HTR-8/SVneo (cell line): ENCODE data around the gene TDRD5.
"Not testable (repeated sequence)": the region's sequence is repeated elsewhere in the genome, so short reads cannot be mapped to it uniquely, and the experiment has no call there.

ENCODE experiments used
- DNase-seq: peaks from one replicate; pipeline ENCODE4 v3.0.0; 2011; ENCODE audit warnings: low spot score, mixed read lengths; ENCODE audit not compliant: insufficient read length
- FAIRE-seq: peaks from 2 replicates; lab custom pipeline; 2011; peaks lifted over from hg19 to GRCh38; lab: Jason Lieb, UNC

The TDRD5 gene

GRCh38 chr1:179599623-179600249 is 8.1 kb downstream of the TDRD5 start:
- DNase-seq (no peak), FAIRE-seq (peak; percentile 77)

- DNase-seq = no peak
- FAIRE-seq = no peak
These were observed 9.5 kb downstream of the TDRD5 start for GRCh38 chr1:179601093-179601492.

- DNase-seq = no peak
- no peak for FAIRE-seq
These were observed 20.7 kb downstream of the TDRD5 start for GRCh38 chr1:179612361-179612760.

- FAIRE-seq = no peak
- no peak for DNase-seq
These were observed 39.1 kb downstream of the TDRD5 start for GRCh38 chr1:179630719-179631118.

GRCh38 chr1:179632868-179633267 is 41.2 kb downstream of the TDRD5 start:
- FAIRE-seq (no peak), DNase-seq (no peak)

GRCh38 chr1:179637211-179637860 is 45.7 kb downstream of the TDRD5 start:
- FAIRE-seq (no peak), DNase-seq (no peak)

- DNase-seq = no peak
- no peak for FAIRE-seq
These were observed 69.4 kb downstream of the TDRD5 start for GRCh38 chr1:179661018-179661417.

GRCh38 chr1:179663810-179664209 is 72.2 kb downstream of the TDRD5 start:
- no peak for DNase-seq
- FAIRE-seq = no peak

- DNase-seq = no peak
- no peak for FAIRE-seq
These were observed 86.2 kb downstream of the TDRD5 start for GRCh38 chr1:179677882-179678281.

GRCh38 chr1:179694530-179694929 is 102.9 kb downstream of the TDRD5 start:
- DNase-seq, FAIRE-seq: not testable (repeated sequence)

- DNase-seq = no peak
- FAIRE-seq = no peak
These were observed 111.4 kb downstream of the TDRD5 start for GRCh38 chr1:179702946-179703539.

GRCh38 chr1:179706339-179706941 is 114.8 kb downstream of the TDRD5 start:
- DNase-seq (peak; percentile 63), FAIRE-seq (no peak)

- FAIRE-seq (no peak), DNase-seq (no peak)
These were observed 115.8 kb downstream of the TDRD5 start for GRCh38 chr1:179707406-179707805.

- FAIRE-seq (no peak), DNase-seq (no peak)
These were observed 117.0 kb downstream of the TDRD5 start for GRCh38 chr1:179708434-179709195.

- DNase-seq (no peak), FAIRE-seq (no peak)
These were observed 118.3 kb downstream of the TDRD5 start for GRCh38 chr1:179709841-179710329.

GRCh38 chr1:179714159-179714558 is 122.5 kb downstream of the TDRD5 start:
- FAIRE-seq = no peak
- no peak for DNase-seq

- no peak for FAIRE-seq
These were observed 123.0 kb downstream of the TDRD5 start for GRCh38 chr1:179714623-179715022.

GRCh38 chr1:179719272-179719671 is 127.6 kb downstream of the TDRD5 start:
- FAIRE-seq = no peak
- DNase-seq = no peak

More at GRCh38 chr1:179714623-179715022, 123.0 kb downstream of the TDRD5 start:
- no peak for DNase-seq

GRCh38 chr1:179728271-179728670 is 136.6 kb downstream of the TDRD5 start:
- FAIRE-seq (no peak), DNase-seq (no peak)

GRCh38 chr1:179729881-179730280 is 138.2 kb downstream of the TDRD5 start:
- no peak for FAIRE-seq
- no peak for DNase-seq
